NCI-H524 (cell line): ENCODE measurements around the gene TBC1D14.

Experiments used
- DNase-seq, 2 experiments: peaks; one replicate each; lab custom pipeline; 2025; lab: John Stamatoyannopoulos, UW

The TBC1D14 gene

DNA sequence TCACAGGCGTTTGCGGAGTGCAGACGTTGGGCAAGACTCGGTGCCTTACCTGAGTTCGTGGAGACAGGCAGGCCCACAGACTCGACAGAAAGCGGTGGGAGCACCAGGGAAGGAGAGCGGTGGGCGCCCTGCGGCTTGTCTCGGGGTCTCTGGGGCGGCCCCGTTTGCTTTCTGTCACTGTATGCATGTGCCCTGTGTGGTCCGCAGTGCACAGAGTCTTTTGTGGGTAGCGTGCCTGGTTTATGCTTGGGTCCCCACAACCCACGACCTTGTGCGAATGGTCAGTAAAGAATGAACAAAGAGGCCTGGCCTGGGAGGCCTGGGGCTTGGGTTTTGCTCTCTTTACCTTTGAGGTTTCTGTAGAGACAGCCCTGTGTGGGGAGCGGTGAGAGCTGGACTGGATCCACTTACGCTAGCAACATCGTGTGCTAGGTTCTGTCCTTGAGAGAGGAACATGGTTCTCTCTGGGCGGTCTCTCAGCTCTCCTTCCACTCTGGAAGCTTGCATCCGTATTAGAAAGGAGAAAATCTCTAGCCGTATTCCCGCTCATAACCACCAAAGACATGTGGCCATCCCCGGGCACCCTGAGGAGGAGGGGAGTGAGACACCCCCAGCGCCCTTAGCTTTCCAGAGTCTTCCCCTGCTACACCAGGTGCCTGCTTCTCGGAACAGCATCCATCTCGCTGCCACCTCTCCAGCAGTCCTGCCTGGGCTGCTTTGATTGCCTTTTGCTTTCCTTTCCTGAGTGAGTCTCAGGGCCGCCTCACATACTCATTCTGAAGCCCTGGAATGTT, 134.7 kb downstream of the TBC1D14 start:
- DNase-seq = no peak

DNA sequence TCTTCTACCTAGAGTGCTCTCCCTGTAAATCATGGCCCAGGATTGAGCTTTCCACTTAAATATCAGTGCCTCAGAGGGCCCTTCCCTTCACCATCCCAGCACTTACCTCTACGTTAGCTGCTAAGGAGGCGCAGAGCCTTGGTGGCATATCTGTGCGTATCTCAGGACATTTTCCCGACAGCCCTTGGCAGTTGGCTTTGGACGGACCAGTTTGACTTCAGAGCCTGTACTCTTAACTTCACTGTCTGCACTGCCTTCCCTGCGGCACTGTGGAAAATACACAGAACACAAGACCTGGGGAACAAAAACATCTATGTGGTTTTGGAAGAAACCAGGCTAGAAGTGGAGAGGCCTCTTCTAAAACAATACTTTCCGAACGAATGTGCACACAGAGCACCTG, 135.9 kb downstream of the TBC1D14 start:
- no peak for DNase-seq

DNA sequence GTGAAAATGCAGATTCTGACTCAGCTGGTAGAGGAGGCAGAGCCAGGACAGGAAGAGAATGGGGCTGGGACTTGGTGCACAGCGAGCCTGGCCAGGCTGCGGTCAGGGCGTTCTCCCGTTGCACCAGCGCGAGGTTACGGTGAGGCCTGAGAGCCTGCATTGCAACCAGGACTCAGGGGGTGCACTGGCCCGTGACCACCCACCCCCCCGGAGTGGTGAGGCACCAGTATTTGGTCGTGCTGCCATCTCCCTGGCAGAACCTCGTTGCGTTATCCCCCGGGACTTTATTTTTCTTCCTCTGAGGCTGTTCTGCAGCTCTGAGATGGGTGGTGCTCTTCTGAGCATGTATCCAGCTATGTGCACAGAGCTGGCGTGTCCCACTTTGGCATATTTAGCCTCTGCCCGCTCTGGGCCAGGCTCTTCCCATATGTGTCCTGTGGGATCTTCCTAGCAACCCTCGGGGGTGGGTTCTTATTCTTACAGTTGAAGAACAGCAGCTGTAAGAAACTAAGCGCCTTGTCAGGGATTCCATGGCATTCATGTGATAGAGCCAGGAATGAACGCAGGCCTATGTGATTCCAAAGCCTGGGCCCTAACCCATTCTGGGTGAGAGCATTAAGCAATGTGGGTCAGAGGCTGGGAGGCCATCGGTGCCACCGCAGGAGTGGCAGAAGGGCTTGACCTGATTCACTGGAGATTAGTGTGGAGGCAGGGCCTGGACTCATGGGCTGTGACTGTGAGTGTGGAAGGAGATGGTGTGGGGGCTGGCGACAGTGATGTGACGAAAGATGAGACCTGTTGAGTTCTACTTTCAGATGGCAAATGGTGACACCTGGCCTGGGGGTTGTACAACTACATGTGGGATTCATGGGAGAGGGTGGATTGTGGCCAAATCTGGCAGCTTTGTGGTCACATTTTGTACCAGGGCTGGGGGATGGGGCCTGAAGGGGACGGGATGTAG, 136.6 kb downstream of the TBC1D14 start:
- no peak for DNase-seq

DNA sequence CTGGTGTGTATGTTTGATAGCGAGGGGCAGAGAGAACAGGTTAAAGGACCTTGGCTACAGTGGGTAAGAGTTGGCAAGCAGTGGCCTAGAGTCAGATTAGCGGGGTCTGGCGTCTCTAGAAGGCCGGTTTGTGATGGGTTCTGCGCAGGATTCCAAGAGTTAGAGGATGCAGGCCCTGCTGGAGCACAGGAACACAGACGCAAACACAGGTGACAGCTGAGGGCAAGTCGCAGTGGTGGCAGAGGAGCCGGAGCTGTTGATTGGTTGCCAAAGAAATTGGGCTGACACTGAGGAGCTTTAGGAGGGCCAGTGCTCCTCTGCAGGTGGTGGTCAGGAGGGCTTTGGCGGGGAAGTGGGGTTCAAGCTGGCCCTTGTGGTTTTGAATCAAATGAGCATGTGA, 137.3 kb downstream of the TBC1D14 start:
- no peak for DNase-seq

DNA sequence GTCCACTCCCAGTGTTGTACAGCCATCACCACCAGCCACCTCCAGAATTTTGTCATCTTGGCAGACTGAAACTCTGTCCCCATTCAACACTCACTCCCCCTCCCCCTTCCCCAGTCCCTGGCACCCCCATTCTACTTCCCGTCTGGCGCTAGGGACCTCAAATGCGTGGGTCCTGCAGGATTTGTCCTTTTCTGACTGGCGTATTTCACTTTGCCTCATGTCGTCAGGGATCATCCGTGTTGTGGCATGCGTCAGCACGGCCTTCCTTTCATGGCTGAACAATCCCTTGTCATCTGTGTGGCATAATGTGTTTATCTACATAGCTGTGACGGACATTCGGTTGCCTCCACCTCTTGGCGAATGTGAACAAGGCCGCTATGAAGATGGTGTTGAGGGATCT, 139.0 kb downstream of the TBC1D14 start:
- DNase-seq = no peak

DNA sequence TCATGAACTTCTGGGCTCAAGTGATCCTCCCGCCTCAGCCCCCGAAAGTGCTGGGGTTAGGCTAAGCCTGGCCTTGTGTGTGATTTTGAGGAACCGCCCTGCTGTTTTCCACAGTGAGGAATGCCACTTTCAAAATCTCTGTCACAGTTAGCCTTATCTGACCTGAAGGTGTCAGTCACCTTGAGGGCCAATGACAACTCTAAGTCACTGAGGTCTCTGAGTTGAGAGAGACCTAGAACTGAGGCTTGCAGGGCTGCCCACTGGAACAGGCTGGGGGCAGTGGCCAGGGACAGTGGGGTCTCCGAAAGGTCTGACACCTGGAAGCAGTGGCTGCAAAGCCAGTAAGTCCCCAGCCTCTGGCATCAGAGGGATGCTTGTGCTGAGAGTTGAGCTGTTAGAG, 139.7 kb downstream of the TBC1D14 start:
- no peak for DNase-seq

DNA sequence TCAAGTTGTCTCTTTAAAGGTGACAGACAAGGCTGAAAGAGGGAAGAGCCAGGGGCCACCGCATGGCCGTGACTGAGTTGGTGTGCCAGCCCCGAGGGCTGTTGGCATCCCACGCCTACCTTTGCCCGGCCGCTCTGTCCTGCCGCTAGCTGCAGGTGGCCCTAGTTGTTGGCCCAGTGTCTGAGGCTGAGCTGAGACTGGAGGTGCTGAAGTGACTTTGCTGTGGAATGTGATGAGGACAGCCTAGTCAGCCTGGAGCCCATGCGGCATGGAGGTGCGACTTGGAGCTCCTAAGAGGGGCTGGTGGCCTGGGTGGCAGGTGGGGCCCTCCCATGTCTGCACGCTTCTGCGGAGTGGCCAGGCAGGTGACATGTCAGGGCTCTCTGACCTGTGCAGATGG, 140.1 kb downstream of the TBC1D14 start:
- DNase-seq = no peak

DNA sequence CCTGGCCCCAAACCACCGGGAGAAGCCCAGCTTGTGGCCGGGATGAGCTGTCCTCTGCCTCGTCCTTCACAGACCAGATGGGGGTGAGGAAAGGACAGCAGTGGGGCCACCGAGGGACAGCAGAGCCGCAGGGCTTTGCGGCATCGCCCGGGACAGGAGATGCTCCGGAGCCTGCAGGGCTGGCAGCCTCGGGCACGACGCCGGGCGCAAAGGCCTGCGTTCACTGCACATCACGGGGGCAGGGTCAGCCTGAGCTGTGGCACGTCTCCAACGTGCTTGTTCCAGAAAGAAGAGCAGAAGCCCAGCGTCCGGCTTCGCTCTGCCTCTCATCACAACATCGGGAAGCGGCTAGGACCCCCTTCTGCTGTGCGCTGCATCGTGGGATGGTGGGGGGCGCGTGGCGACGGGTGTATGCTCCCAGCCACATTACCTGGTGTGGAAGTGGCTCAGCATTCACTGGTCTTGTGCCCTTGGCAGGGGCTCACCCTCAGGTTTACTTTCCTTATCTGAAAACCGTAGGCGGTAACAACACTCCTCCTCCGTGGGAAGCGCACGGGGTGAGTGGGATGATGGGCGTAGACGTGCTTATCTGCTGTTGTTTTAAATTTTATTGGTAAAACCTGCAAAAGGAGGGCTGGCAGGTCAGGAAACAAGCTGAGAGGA, 141.0 kb downstream of the TBC1D14 start:
- DNase-seq = no peak

DNA sequence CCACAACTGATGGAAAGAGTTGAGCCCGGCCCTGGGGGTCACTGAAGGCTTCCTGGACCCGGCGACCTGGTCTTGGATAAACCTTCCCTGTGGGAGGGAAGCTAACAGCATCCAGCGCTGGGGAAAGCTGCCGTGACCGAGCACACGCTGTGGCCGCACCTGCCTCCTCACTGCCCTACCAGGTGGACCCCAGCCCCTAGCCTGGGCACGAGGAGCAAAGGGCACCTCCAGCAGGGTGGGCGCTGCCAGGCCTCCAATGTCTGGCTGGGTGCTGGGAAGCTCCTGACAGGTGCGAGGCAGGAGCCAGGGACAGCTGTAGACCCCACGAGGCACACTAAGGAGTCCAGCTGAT, 141.5 kb downstream of the TBC1D14 start:
- no peak for DNase-seq

DNA sequence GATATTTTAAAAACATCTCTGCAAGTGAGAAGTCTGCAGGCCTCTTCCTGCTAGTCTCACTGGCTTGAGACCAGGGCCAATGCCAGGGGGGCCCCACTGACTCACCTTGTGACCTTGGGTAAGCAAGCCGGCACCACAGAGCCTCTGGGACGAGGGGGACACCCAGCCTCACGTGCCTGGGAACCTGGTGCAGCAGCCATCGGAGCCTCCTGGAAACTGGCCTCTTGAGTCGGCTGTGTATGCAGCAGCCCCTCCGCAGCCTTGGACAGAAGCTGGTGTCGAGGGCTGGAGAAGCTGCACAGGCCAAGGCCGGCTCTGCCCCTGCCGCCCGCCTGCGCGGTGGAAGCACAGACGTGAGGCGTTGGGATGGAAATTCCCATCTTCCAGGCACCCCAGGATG, 142.3 kb downstream of the TBC1D14 start:
- DNase-seq = no peak

DNA sequence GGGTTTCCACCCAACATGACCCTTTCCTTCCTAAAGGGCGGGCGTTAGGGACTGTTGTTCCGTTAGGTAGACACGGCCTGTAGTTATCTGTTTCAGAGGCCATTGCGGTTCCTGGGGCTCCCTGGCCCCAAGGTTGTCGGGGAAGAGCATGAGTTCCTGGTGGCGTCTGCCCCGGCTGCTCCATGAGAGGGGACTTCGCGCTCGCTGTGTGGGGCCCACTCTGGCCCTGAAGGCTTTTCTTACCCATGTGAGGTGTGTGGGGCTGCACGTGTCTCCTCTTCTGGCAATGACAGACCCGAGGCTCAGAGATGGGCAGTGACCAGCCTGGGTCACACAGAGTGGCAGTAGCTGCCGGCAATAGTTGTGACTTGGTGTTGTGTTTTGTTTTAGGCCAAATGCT, 142.7 kb downstream of the TBC1D14 start:
- no peak for DNase-seq

DNA sequence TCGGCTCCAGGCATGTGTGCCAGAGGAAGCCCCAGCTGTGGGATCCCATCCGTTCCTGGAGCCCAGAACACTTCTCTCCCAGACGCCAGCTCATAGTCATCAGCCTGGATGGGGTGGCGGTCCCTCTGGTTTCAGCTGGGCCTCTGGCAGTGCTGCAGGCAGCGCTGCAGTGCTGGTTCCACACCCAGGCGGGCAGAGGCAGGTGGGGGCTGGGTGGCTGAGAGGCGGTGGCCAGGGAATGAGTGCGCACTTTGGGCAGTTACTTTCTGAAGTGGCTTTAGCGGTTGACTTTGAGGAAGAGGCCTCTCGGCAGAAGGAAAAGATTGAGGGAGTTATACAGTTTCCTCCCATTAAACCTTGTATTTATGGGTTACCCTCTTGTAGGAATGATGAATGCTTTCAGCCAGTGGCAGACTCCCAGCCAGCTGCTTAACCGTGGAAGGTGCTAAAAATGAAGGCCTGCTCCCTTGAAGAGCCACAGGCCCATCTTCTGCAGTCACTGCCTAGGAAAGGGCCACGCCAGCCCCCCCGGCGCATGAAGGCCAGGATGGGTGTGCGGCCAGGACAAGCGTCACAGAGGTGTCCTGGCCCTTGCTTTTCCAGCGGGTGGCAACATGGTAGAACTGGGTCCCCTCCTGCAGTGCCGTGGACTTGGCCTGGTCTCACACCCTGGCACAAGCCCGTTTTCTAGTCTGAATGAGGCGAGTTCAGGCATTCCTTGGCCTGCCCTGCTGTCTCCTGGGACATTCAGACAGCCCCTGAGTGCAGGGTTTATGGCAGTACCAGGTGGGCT, 143.5 kb downstream of the TBC1D14 start:
- no peak for DNase-seq

DNA sequence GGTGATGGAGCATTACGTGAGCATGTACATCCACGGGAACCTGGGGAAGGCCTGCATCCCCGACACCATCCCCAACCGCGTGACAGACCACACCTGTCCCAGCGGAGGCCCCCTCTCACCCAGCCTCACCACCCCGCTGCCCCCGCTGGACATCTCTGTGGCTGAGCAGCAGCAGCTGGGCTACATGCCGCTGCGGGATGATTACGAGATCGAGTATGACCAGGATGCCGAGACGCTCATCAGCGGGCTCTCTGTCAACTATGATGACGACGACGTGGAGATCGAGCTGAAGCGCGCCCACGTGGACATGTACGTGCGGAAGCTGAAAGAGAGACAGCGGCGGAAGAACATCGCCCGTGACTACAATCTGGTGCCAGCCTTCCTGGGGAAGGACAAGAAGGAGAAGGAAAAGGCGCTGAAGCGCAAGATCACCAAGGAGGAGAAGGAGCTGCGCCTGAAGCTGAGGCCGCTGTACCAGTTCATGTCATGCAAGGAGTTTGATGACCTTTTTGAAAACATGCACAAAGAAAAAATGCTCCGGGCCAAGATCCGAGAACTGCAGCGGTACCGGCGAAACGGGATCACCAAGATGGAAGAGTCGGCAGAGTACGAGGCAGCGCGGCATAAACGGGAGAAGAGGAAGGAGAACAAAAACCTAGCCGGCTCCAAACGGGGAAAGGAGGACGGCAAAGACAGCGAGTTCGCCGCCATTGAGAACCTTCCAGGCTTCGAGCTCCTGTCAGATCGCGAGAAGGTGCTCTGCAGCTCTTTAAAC, 144.7 kb downstream of the TBC1D14 start:
- no peak for DNase-seq

DNA sequence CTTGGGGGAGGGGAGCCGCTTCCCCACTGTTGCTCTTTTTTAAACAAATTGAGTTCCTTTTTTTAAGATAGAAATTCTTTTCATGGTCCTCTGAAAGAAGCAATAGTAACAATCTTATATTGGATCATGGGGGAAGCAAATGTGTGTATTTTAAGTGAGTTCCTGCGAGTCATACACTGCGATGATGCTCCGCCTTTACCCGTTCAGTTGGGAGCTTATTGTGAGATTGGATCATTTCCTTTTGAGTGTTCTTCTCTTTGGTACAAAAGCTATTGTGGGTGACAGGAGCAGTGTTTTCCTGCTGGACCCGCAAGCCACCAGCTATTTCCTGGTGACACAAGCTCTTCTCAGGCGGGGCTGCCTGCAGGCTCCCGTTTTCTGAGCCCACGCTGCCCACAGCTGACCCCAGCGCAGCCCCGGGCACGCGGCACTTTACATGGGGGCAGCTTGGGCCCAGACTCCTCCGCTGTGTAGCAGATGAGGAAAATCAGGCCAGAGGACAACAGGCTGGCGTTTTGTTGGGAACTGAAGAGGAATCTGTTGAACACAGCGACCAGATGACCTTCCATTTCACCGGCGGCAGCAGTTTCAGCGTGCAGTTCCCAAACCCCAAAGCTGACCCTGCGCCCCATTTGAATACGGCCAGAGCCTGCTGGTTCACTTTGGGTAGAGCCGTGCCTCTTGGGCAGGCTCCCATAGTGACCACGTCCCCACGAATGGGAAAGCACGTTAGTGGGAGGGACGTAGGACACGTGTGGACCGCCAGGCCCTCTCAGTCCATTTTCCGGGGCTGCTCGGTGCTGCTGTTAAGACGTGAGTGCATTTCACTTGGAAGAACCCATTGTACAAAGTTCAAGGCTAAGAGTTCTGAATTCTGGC, 145.7 kb downstream of the TBC1D14 start:
- no peak for DNase-seq

DNA sequence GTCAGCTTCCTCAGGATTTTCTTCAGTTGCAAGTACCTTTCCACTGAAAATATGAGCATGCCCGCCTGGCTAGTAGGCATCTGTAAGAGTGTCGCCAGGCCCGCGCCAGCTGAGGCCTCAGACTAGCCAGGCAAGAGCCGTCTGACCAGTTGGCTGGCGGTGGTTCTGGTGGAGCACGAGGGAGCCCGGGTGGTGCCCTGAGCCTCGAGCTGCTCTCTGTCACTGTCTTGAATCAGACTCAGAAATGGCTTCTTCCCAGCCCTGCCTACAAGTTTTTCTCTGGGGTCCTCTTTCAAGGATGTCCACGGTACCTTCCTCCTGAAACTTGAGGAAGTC, 146.3 kb downstream of the TBC1D14 start:
- DNase-seq = no peak

DNA sequence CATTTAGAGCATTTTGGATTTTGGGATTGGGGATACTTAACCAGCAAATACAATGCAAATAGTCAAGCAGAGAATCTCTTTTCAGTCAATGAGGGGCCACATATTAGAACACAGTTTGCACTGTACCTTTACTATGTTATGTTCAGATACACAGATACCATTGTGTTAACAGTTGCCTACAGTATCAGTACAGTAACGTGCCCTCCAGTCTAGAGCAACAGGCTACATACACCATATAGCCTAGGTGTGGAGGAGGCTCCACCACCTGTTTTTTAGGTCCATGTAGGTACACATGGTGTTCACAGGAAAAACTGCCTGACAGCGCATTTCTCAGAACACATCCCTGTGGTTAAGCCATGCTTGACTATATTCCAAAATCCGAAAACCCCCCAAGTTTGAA, 149.2 kb downstream of the TBC1D14 start:
- DNase-seq = no peak

DNA sequence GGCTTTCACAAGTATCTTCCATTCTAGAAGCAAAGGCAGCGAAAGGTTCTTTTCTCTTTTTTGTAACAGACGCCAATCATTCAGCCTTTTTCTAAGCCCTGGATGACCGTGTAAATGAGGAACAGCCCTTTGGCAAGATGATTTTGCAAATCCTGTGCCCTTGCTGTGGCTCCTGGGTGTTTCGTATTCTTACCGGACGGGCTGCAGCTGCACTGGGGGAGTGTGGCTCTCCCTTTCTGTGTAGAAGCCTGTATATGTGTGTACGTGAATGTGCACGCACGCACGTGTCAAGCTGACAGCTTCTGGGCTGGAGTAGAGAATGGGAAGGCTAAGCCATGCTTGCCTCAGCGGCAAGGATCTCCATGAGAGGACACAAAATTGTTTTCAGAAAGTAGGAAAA, 150.0 kb downstream of the TBC1D14 start:
- no peak for DNase-seq

DNA sequence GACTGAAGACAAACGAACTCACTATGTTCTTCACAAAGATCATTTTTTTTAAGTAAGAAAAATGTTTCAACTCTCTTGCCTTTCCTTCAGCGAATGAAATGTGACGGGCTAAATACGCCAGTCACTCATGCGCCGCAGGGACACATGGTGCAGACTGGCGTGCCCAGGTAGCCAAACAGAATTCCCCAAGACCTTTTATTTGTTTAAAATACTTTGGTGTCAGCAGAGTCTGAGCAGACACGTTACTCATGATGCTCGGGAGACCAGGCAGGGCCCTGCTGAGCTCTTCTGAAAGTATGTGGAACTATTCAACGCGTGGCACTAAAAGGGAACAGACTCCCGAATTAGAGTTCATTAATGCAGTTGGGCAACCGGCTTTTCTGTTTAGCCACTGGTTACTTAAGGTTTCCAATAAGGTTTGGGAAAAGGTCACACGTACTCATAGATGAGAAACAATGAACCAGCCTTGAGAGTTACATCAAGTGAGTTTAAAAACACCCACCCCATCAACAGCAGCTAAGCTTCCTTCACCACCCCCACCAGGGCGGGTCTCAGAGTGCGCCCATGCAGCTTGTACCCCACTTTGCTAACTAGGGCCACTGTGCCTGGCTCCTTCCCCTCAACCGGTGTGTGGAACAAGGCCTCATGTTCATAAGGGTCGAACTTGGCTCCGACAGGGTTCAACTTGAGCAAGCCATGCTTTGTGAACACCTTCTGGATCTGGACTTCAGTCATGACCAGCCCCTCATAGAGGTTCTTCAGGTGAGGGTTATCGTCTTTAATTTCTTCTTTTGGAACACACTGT, 150.9 kb downstream of the TBC1D14 start:
- no peak for DNase-seq

DNA sequence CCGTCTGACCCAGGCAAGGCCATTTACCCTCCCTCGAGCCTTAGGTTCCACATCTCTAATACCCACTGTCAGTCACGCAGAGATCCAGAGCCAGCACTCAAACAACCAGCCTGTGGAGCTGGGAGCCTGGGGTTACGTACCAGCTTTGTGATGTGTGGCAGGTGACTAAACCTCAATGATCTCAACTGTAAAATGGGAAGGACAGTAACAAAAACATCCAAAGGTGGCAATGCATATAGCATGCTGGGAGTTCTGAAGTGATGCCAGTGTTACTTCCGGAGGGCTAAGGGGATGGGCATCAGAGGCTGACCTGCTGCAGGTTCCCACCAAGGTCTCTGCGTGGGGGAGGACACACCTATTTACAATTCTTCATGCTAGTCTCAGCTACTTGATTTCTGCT, 152.2 kb downstream of the TBC1D14 start:
- DNase-seq = no peak
